Left colon (tissue), 2 donors: ENCODE results near the gene MCUB. TPM values are rescaled to one million over a fixed set of nuclear protein-coding genes. Genes with fewer than 3 reads are reported as not detected.
A peak's percentile ranks its signal among the peaks of the same experiment; 100 is the strongest.

Experiments
- ATAC-seq: fragments of 200-7000 bp; cut with Tn5 transposase; one replicate; pipeline ENCODE4 v1.9.1; 2020; ENCODE audit warnings: mild to moderate bottlenecking, moderate library complexity
- DNase-seq, 2 donors: peaks; one replicate each; pipeline ENCODE4 v3.0.0-alpha.2; 2020
- intact Hi-C, 2 donors: fragments of 100-400 bp; cut with DNase I in 1 of 2; cut with micrococcal nuclease in 1 of 2; formaldehyde crosslinking; loops; one replicate each; pipeline versions ENCODE4 v1.11.2 to v1.14.0; 2022; cut with DNase I, micrococcal nuclease
- total RNA-seq, 2 donors: library from RNA; stranded (reverse); fragmentation: NEBNext Ultra II Directional; extraction: Animal tissue kit (Norgen Biotek cat#: 25700); gene quantifications; one replicate each; pipeline ENCODE4 v1.2.1, GENCODE V29; 2021
- donor health status: DM: no; HTN: no; CAD: no.
- donor health status: DM: yes; HTN: yes; CAD: no.

MCUB gene
- total RNA-seq, 2 donors from 2014 or later, result 4.7 to 5.4 TPM

- peak in 1 of 2 donors; percentile 12 for DNase-seq
Measured at GRCh38 chr4:109611045-109611646, 51.1 kb downstream of the MCUB start.

GRCh38 chr4:109614015-109614414 lies 54.0 kb downstream of the MCUB start:
- ATAC-seq (no peak), DNase-seq (no peak)
- intact Hi-C loops, result no loop called here

More at GRCh38 chr4:109611045-109611646, 51.1 kb downstream of the MCUB start:
- intact Hi-C loops, result no loop called here
- ATAC-seq, result peak; percentile 96

- no peak for ATAC-seq
- DNase-seq, result no peak
- intact Hi-C loops, result no loop called here
Measured at GRCh38 chr4:109614466-109614865, 54.4 kb downstream of the MCUB start.

- no peak for ATAC-seq
- DNase-seq, result no peak
- intact Hi-C loops, result no loop called here
Measured at GRCh38 chr4:109615742-109616141, 55.7 kb downstream of the MCUB start.

GRCh38 chr4:109616243-109616642 lies 56.2 kb downstream of the MCUB start:
- DNase-seq (no peak), ATAC-seq (no peak)
- intact Hi-C loops, result no loop called here

- no peak for DNase-seq
- no peak for ATAC-seq
- intact Hi-C loops, result no loop called here
Measured at GRCh38 chr4:109622626-109623025, 62.6 kb downstream of the MCUB start.

- no peak for DNase-seq
- ATAC-seq, result no peak
- intact Hi-C loops, result no loop called here
Measured at GRCh38 chr4:109624536-109624935, 64.5 kb downstream of the MCUB start.

- ATAC-seq (no peak), DNase-seq (no peak)
- intact Hi-C loops, result no loop called here
Measured at GRCh38 chr4:109627361-109627760, 67.3 kb downstream of the MCUB start.

- ATAC-seq, result no peak
- intact Hi-C loops, result no loop called here
- DNase-seq, result no peak
Measured at GRCh38 chr4:109629775-109630174, 69.7 kb downstream of the MCUB start.

- DNase-seq, result no peak
- intact Hi-C loops, result no loop called here
- ATAC-seq, result no peak
Measured at GRCh38 chr4:109631532-109632108, 71.6 kb downstream of the MCUB start.

GRCh38 chr4:109640644-109641043 lies 80.6 kb downstream of the MCUB start:
- intact Hi-C loops, result no loop called here
- no peak for ATAC-seq
- DNase-seq, result no peak

GRCh38 chr4:109645874-109646710 lies 86.0 kb downstream of the MCUB start:
- ATAC-seq, result peak; percentile 79
- no peak for DNase-seq
- intact Hi-C loops, result no loop called here

- ATAC-seq, result no peak
- no peak for DNase-seq
- intact Hi-C loops, result no loop called here
Measured at GRCh38 chr4:109648266-109648996, 88.4 kb downstream of the MCUB start.

- intact Hi-C loops, result no loop called here
- ATAC-seq (no peak), DNase-seq (no peak)
Measured at GRCh38 chr4:109648997-109649575, 89.0 kb downstream of the MCUB start.

- DNase-seq, result no peak
- intact Hi-C loops, result no loop called here
- ATAC-seq, result no peak
Measured at GRCh38 chr4:109649872-109650271, 89.8 kb downstream of the MCUB start.

- DNase-seq (no peak), ATAC-seq (no peak)
- intact Hi-C loops, result no loop called here
Measured at GRCh38 chr4:109655396-109655795, 95.3 kb downstream of the MCUB start.

- no peak for ATAC-seq
Measured at GRCh38 chr4:109657854-109658418, 97.9 kb downstream of the MCUB start.

GRCh38 chr4:109658871-109659410 lies 98.9 kb downstream of the MCUB start:
- DNase-seq (no peak), ATAC-seq (no peak)
- intact Hi-C loops, result no loop called here

More at GRCh38 chr4:109657854-109658418, 97.9 kb downstream of the MCUB start:
- intact Hi-C loops, result no loop called here
- DNase-seq, result no peak

- ATAC-seq, result no peak
- intact Hi-C loops, result no loop called here
- no peak for DNase-seq
Measured at GRCh38 chr4:109662116-109662515, 102.1 kb downstream of the MCUB start.
